OCI-LY3 (cell line): ENCODE data around the gene AKR1C8.
"Not testable (repeated sequence)": the region's sequence is repeated elsewhere in the genome, so short reads cannot be mapped to it uniquely, and the experiment has no call there.

Source experiments
- H2AFZ ChIP-seq: fragments of 200-600, 300-600 bp; shearing (Covaris generic); 2 replicates; pipeline ENCODE4 v1.6.0; 2014; ENCODE audit warnings: antibody characterized with exemption, low read depth, low read length
- H3K27ac ChIP-seq: fragments of 200-600, 300-600 bp; sonication (generic); 2 replicates; pipeline ENCODE4 v1.5.1; 2014; ENCODE audit warnings: mild to moderate bottlenecking, low read length, moderate library complexity, mixed read lengths
- H3K27me3 ChIP-seq: fragments of 200-600, 300-600 bp; sonication (generic); 2 replicates; pipeline ENCODE4 v1.6.1; 2014; ENCODE audit warnings: low read depth, low read length, mixed read lengths
- H3K36me3 ChIP-seq: fragments of 200-600, 300-600 bp; sonication (generic); replicated peaks from 2 replicates; pipeline ENCODE3; 2014; ENCODE audit warnings: low read depth, low read length, mixed read lengths
- H3K4me1 ChIP-seq: fragments of 300-600, 200-600 bp; sonication (generic); 2 replicates; pipeline ENCODE4 v1.6.1; 2014; ENCODE audit warnings: low read length, mixed read lengths
- H3K4me2 ChIP-seq: fragments of 200-600, 300-600 bp; sonication (generic); 2 replicates; pipeline ENCODE4 v1.6.1; 2014; ENCODE audit warnings: low read length, mixed read lengths
- H3K4me3 ChIP-seq: fragments of 300-600, 200-600 bp; sonication (generic); 2 replicates; pipeline ENCODE4 v1.5.1; 2014; ENCODE audit warnings: antibody characterized with exemption, mild to moderate bottlenecking, low read length, moderate library complexity
- H3K79me2 ChIP-seq: fragments of 300-600, 200-600 bp; shearing (Covaris generic); 2 replicates; pipeline ENCODE4 v1.6.1; 2014; ENCODE audit warnings: mild to moderate bottlenecking, low read length, mixed read lengths
- H3K9ac ChIP-seq: fragments of 300-600, 200-600 bp; shearing (Covaris generic); 2 replicates; pipeline ENCODE4 v1.6.0; 2014; ENCODE audit warnings: mild to moderate bottlenecking, low read length, moderate library complexity
- H3K9me3 ChIP-seq: fragments of 200-600, 300-600 bp; shearing (Covaris generic); 2 replicates; pipeline ENCODE4 v1.6.1; 2014; ENCODE audit warnings: low read length, mixed read lengths; ENCODE audit not compliant: insufficient read depth
- H4K20me1 ChIP-seq: fragments of 200-600, 300-600 bp; sonication (generic); 2 replicates; pipeline ENCODE4 v1.6.1; 2016; ENCODE audit warnings: low read length, mixed read lengths; ENCODE audit not compliant: insufficient read depth
- EZH2phosphoT487 ChIP-seq: fragments of 200-600 bp; shearing (Covaris generic); IDR thresholded peaks from 2 replicates; pipeline ENCODE4 v1.6.1; 2018; ENCODE audit warnings: antibody characterized with exemption, mixed run types, low read depth
- TF ChIP-seq, protein P1 (sequence below): fragments of 200-600, 300-600 bp; sonication (generic); IDR thresholded peaks from 2 replicates; pipeline ENCODE4 v1.5.1; 2014; ENCODE audit warnings: antibody characterized with exemption, low read length, low read depth

AKR1C8 gene

GRCh38 chr10:5183923-5184322 is 1.0 kb downstream of the AKR1C8 start:
- no peaks in the 10 kb centered on the region for H4K20me1 ChIP-seq
- H3K4me3 ChIP-seq: no peak overlapping the region
- H3K4me2 ChIP-seq: no peak overlapping the region
- no peak overlapping the region for H2AFZ ChIP-seq
- no peak overlapping the region for H3K27ac ChIP-seq
- TF ChIP-seq, protein P1, sequence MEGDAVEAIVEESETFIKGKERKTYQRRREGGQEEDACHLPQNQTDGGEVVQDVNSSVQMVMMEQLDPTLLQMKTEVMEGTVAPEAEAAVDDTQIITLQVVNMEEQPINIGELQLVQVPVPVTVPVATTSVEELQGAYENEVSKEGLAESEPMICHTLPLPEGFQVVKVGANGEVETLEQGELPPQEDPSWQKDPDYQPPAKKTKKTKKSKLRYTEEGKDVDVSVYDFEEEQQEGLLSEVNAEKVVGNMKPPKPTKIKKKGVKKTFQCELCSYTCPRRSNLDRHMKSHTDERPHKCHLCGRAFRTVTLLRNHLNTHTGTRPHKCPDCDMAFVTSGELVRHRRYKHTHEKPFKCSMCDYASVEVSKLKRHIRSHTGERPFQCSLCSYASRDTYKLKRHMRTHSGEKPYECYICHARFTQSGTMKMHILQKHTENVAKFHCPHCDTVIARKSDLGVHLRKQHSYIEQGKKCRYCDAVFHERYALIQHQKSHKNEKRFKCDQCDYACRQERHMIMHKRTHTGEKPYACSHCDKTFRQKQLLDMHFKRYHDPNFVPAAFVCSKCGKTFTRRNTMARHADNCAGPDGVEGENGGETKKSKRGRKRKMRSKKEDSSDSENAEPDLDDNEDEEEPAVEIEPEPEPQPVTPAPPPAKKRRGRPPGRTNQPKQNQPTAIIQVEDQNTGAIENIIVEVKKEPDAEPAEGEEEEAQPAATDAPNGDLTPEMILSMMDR: no peak
- TF ChIP-seq EZH2phosphoT487: no peak
- H3K79me2 ChIP-seq: no peaks in the 10 kb centered on the region
- no peak overlapping the region for H3K9ac ChIP-seq
- no peaks in the 10 kb centered on the region for H3K27me3 ChIP-seq
- no peaks in the 10 kb centered on the region for H3K4me1 ChIP-seq
- H3K9me3 ChIP-seq: no peaks in the 10 kb centered on the region
- H3K36me3 ChIP-seq: no peaks in the 10 kb centered on the region

- H3K36me3 ChIP-seq, H2AFZ ChIP-seq, H3K79me2 ChIP-seq, H3K27ac ChIP-seq, H3K4me2 ChIP-seq, H3K4me3 ChIP-seq, H3K4me1 ChIP-seq, H4K20me1 ChIP-seq, H3K27me3 ChIP-seq, H3K9ac ChIP-seq, H3K9me3 ChIP-seq: not testable (repeated sequence)
These were observed 4.4 kb downstream of the AKR1C8 start for GRCh38 chr10:5180503-5180902.

DNA sequence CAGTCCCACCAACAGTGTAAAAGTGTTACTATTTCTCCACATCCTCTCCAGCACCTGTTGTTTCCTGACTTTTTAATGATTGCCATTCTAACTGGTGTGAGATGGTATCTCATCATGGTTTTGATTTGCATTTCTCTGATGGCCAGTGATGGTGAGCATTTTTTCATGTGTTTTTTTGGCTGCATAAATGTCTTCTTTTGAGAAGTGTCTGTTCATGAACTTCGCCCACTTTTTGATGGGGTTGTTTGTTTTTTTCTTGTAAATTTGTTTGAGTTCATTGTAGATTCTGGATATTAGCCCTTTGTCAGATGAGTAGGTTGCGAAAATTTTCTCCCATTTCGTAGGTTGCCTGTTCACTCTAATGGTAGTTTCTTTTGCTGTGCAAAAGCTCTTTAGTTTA is 9.4 kb downstream of the AKR1C8 start:
- H3K27me3 ChIP-seq, H3K36me3 ChIP-seq, H2AFZ ChIP-seq, H3K4me1 ChIP-seq, H3K4me2 ChIP-seq, H3K9ac ChIP-seq, H3K27ac ChIP-seq, H3K9me3 ChIP-seq, H3K79me2 ChIP-seq, H4K20me1 ChIP-seq, H3K4me3 ChIP-seq: not testable (repeated sequence)

GRCh38 chr10:5168897-5169420 is 16.0 kb downstream of the AKR1C8 start:
- Histone ChIP-seq H3K27ac (no peak overlapping the region), H3K9me3 (no peaks in the 10 kb centered on the region), H3K9ac (no peak overlapping the region), H3K4me3 (no peak overlapping the region), H3K27me3 (no peaks in the 10 kb centered on the region), H2AFZ (no peak overlapping the region), H4K20me1 (no peaks in the 10 kb centered on the region), H3K4me2 (no peak overlapping the region), H3K79me2 (no peaks in the 10 kb centered on the region), H3K4me1 (no peaks in the 10 kb centered on the region), H3K36me3 (no peaks in the 10 kb centered on the region)
- no peak for TF ChIP-seq EZH2phosphoT487
- TF ChIP-seq, protein P1: no peak

DNA sequence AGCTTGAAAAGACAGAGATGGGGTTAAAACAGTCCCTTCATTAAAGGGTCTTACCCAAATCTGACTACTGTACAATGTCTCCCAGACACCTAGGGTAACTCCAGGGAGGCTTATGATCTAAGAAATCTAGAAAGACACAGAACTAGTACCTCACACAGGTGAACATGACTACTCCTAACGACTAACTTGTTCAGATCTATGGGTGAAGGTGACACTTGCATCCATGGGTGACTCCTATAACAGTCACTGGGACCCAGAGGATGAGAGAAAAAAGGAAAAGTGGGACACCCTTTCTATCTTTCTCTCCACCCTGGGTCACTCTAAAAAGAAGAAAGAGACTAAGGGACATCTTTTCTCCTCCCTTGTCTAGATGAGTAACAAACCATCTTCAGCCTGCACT is 19.2 kb downstream of the AKR1C8 start:
- no peaks in the 10 kb centered on the region for H3K27me3 ChIP-seq
- H3K36me3 ChIP-seq: no peaks in the 10 kb centered on the region
- no peak overlapping the region for H3K9ac ChIP-seq
- no peaks in the 10 kb centered on the region for H3K9me3 ChIP-seq
- H2AFZ ChIP-seq: no peak overlapping the region
- TF ChIP-seq, protein P1: no peak
- no peak overlapping the region for H3K4me3 ChIP-seq
- H3K4me2 ChIP-seq: no peak overlapping the region
- no peaks in the 10 kb centered on the region for H3K4me1 ChIP-seq
- H3K27ac ChIP-seq: no peak overlapping the region
- H4K20me1 ChIP-seq: no peaks in the 10 kb centered on the region
- H3K79me2 ChIP-seq: no peaks in the 10 kb centered on the region
